COR-L47 (cell line): ENCODE data around the gene HESX1.

Source experiments
- DNase-seq: peaks from one replicate; lab custom pipeline; 2025; lab: John Stamatoyannopoulos, UW

HESX1 gene

GRCh38 chr3:57199895-57200297 lies at the start of gene HESX1:
Gene HESX1, minus strand, starts transcription at chr3:57199978. Its CDS starts 60 bp downstream, at chr3:57199918.
- no peak for DNase-seq

- no peak for DNase-seq
Observed at GRCh38 chr3:57244946-57245345, 45.2 kb upstream of the HESX1 start.

GRCh38 chr3:57234613-57235575 lies 35.1 kb upstream of the HESX1 start:
- DNase-seq = no peak

GRCh38 chr3:57233799-57234198 lies 34.0 kb upstream of the HESX1 start:
- DNase-seq = no peak

DNA sequence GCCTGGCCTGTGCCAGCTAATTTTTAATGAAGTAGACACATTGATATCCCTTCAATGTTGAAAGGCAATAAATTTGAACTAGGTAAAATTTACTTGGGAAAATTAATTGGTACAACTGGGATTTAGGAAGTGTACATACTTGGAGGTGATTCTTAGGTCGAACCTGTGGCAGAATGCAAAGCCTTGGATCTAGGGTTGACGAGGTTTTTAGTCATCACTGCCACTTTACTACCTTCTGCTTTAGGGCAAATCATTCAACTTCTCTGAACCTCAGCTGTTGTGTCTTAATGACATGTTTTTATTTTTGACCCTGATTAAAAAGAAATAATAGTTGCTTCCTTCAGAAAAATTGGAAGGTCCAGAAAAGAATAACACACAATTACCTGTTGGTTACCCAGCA lies 30.2 kb upstream of the HESX1 start:
- DNase-seq = no peak

GRCh38 chr3:57227930-57228751 lies 28.4 kb upstream of the HESX1 start:
- DNase-seq = no peak

DNA sequence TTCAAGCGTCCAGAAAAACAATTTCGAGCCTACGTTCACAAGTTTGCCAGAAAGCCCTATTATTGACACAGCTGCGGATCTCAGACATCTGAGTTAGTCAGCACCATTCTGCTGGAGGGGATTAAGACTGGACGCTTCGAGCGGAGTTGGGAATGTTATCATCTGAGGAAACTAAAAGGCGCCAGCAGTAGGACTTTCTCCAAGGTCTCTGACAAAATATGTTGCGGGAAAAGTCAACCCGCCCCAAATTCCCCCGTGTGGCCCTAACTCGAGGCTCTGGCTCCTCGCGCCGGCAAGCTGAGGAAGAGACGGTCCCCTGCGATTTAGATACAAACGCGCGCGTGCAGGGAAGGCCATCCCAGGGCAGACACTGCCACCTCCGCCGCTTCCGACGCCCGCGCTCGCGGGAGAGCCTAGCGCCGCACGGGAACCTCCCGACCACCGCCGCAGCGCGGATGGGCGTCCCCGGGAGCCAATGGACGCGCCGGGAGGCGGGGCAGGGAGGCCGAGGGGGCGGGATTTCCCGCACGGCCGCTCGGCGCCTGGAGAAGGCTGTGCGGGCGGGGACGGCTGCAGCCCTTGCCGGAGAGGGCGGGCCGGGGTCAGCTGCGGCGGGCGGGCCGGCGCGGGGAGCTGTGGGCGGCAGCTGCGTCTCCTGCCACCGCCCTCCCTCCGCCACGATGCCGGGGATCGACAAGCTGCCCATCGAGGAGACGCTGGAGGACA lies 27.6 kb upstream of the HESX1 start, which contains the start of gene APPL1:
TSS of gene APPL1 (plus strand) at position 526 of the 726 bp plus-strand sequence. CDS start at position 681, 155 bp downstream.
- peak; percentile 70 for DNase-seq

- DNase-seq = no peak
Observed at GRCh38 chr3:57226176-57226575, 26.4 kb upstream of the HESX1 start.

DNA sequence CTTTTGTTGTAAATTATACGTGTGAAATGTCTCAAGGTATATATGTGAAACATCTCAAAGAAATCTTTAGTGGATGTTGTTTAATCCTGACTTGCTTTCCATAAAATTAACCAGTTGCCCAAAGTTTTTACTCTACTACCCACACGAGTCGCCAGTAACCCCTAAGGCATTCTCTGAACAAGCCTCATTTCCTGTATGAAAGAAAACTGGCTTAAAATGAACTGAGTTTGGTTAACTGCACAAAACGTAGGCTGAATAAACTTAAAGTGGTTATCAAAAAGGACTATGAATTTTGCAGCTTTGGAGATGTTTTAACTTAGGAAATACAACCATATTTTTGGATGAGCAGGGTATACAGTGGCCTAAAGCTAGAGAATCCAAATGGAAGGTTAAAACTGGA lies 25.1 kb upstream of the HESX1 start:
- no peak for DNase-seq

- no peak for DNase-seq
Observed at GRCh38 chr3:57221883-57222282, 22.1 kb upstream of the HESX1 start.

- DNase-seq = no peak
Observed at GRCh38 chr3:57206423-57206822, 6.6 kb upstream of the HESX1 start.

GRCh38 chr3:57194641-57195040 lies 5.1 kb downstream of the HESX1 start:
- no peak for DNase-seq

- DNase-seq = no peak
Observed at GRCh38 chr3:57192028-57192427, 7.8 kb downstream of the HESX1 start.

GRCh38 chr3:57184526-57184925 lies 15.3 kb downstream of the HESX1 start:
- no peak for DNase-seq

DNA sequence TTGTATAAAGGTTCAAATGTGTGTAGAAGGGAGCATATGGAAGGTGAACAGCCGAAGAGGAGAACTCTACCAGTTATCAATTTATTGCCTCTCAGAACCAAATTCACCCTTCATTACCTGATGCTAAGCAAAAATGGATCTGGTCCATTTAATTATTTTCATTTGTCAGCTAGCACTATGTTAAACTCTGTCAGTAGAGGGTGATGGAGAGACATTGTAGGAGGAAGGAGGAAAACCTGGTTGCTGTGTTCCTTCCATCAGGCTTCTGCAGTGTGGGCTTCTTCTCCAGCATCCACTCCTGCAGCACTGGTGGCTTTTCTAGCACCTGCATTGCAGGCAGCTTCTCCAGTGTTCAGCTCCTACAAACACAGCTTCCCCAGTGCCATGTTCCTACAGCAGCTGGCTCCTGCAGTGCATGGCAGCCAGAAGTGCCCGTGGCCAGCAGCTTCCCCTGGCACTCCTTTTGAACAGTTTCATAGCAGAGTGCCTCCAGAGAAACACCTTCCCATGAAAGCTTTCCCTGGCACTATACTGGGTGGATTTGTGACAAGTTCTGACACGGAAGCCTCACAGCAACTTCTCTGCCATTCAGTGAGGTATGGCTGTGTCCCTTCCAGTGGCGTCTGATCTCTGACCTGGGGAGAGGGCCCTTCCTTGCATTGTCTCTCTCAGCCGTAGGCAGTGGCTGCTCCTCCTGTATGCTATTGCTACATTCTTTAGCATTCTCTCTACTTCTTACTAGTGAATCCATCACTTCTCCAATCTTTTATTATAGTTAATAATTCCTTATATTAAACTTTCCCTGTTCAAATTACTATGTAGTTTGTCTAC lies 20.0 kb downstream of the HESX1 start:
- DNase-seq = no peak

DNA sequence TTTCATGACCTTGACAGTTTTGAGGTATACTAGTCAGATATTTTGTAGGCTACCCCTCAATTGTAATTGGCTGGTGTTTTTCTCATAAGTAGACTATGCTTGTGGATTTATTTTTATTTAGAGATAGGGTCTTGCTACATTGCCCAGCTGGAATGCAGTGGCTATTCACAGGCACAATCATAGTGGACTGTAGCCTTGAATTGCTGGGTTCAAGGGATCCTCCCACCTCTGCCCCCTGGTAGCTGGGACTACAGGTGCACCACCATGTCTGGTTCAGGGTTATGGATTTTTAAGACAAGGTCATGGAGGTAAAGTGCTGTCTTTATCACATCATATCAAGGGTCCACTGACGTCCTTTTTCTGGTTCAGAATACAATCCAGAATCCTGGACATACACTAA lies 23.7 kb downstream of the HESX1 start:
- DNase-seq = no peak

GRCh38 chr3:57173687-57174086 lies 26.1 kb downstream of the HESX1 start:
- no peak for DNase-seq

DNA sequence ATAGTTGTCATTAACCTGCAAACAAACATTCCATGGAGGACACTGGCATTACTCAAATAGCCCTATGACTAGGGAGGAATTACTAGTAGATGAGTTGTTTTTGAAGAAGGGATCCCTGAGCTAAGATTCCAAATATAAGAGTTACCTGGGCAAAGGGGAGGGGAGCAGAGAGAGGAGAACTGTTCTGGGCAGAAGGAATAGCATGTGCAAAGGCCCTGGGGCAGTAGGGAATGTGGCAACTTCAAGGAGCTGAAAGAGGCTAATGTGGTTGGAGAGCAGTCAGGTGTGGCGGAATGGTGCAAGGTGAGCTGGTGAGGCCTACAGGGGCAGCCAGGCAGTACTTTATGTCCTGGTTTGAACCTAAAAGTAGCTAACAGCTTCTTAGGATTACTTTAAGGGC lies 28.8 kb downstream of the HESX1 start:
- DNase-seq = no peak

GRCh38 chr3:57169872-57170623 lies 29.7 kb downstream of the HESX1 start:
- peak; percentile 45 for DNase-seq

- DNase-seq = no peak
Observed at GRCh38 chr3:57169108-57169507, 30.7 kb downstream of the HESX1 start.
